Measurements from ENCODE around the gene PIGK.

DNA sequence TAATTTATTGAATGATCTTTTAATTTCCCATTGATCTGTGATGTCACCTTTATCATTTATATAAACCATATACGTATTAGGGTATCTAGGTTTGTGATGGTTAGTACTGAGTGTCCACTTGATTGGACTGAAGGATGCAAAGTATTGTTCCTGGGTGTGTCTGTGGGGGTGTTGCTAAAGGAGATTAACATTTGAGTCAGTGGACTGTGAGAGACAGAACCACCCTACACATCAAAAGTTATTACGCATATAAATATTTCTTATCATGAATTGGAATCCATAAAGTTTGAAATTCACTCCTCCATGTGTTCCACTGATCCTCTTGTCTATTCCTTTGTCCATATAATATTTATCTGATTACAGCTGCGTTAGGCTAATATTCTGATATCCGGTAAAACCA lies 100.5 kb downstream of the PIGK start:
- TF ChIP-seq, protein P1, sequence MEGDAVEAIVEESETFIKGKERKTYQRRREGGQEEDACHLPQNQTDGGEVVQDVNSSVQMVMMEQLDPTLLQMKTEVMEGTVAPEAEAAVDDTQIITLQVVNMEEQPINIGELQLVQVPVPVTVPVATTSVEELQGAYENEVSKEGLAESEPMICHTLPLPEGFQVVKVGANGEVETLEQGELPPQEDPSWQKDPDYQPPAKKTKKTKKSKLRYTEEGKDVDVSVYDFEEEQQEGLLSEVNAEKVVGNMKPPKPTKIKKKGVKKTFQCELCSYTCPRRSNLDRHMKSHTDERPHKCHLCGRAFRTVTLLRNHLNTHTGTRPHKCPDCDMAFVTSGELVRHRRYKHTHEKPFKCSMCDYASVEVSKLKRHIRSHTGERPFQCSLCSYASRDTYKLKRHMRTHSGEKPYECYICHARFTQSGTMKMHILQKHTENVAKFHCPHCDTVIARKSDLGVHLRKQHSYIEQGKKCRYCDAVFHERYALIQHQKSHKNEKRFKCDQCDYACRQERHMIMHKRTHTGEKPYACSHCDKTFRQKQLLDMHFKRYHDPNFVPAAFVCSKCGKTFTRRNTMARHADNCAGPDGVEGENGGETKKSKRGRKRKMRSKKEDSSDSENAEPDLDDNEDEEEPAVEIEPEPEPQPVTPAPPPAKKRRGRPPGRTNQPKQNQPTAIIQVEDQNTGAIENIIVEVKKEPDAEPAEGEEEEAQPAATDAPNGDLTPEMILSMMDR (IDR thresholded peaks at IDR 0.05 in 4 of 5, conservative IDR thresholded peaks at IDR 0.05 in 1 of 5), result no peak
- TF ChIP-seq POLR2A (IDR thresholded peaks at IDR 0.05), result no peak
